Skeletal muscle satellite cell (primary cell): ENCODE data around the gene FNDC10.

Source experiments
- H3K27me3 ChIP-seq: 2 replicates; pipeline ENCODE4 v1.7.0; 2013; ENCODE audit warnings: low read length; ENCODE audit not compliant: control insufficient read depth, insufficient read depth
- H3K36me3 ChIP-seq: 2 replicates; pipeline ENCODE4 v1.7.0; 2013; ENCODE audit warnings: mild to moderate bottlenecking, control low read depth, low read length; ENCODE audit not compliant: insufficient read depth
- H3K4me1 ChIP-seq: 2 replicates; pipeline ENCODE4 v1.7.0; 2013; ENCODE audit warnings: low read length; ENCODE audit not compliant: control insufficient read depth, insufficient read depth
- H3K4me2 ChIP-seq: 2 replicates; pipeline ENCODE4 v1.7.0; 2013; ENCODE audit warnings: mild to moderate bottlenecking, low read length
- H3K4me3 ChIP-seq: 2 replicates; pipeline ENCODE4 v1.7.0; 2013; ENCODE audit warnings: low read length
- H3K9ac ChIP-seq: 2 replicates; pipeline ENCODE4 v1.7.0; 2013; ENCODE audit warnings: mild to moderate bottlenecking, low read depth, low read length, moderate library complexity
- H3K9me3 ChIP-seq: replicated peaks from 2 replicates; pipeline ENCODE4 v1.7.0; 2013; ENCODE audit warnings: mild to moderate bottlenecking, control low read depth, low read length

The FNDC10 gene

DNA sequence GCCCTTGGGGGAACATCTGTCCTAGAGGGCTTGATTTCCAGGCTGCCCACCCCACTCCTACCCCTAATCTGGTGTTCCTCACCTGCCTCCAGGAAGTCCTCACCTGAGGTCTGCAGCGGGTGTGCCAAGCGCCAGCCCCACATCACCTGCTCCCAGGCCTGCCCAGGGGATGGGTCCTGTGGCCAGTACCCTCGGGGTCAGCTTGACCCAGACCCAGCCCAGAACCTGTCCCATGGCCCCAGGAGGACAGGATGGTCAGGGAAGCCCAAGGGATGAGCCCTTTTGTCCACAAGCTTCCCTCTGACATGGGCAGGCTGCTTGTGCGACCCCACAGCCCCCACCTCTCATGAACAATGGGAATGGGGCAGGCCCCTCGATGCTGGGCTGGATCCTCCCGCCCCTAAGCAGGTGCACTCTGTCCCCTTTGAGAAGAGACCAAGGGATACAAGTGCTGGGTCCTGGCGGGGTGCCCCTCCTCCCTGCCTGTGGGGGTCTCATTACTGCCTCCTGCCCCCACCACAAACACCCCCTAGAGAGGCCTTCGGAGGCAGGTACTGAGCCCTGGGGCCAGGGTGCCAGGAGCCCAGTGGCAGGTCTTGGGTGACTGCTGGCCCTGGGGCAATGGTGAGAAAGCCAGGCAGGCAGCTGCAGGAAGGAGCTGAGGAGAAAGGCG is 18.6 kb upstream of the FNDC10 start:
- Histone ChIP-seq H3K4me1 (peaks cover 25% of the 10 kb centered on the region), H3K9me3 (no peaks in the 10 kb centered on the region), H3K27me3 (no peaks in the 10 kb centered on the region), H3K4me2 (no peak overlapping the region), H3K4me3 (no peak overlapping the region), H3K36me3 (peaks cover 10% of the 10 kb centered on the region), H3K9ac (no peak overlapping the region)

DNA sequence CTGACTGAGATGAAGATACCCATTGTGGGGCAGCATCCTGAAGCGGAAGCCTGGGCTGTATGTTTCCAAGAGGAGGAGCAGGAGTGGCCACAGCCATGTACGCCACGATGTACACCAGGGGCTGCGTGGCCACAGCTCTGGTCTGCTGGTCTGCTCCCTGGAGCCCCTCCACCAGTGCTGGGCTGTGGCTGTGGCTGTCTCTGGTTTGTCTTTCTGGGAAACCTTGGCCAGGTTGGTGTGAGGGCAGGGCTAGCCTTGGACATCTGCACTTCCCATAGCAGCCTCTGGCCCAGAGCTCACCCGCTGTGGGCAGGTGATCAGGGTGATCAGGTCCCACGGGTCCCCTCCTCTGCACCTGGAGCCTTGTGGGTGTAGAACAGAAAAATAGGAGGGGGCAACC is 18.0 kb upstream of the FNDC10 start:
- H3K4me3 ChIP-seq: no peak overlapping the region
- H3K27me3 ChIP-seq: no peaks in the 10 kb centered on the region
- H3K36me3 ChIP-seq: peaks cover 10% of the 10 kb centered on the region
- no peak overlapping the region for H3K9ac ChIP-seq
- no peak overlapping the region for H3K4me2 ChIP-seq
- H3K9me3 ChIP-seq: no peaks in the 10 kb centered on the region
- H3K4me1 ChIP-seq: peaks cover 25% of the 10 kb centered on the region

- Histone ChIP-seq H3K27me3 (no peaks in the 10 kb centered on the region), H3K36me3 (peaks cover 10% of the 10 kb centered on the region), H3K4me2 (peak overlapping the region; percentile 99), H3K9ac (no peak overlapping the region), H3K4me1 (peaks cover 25% of the 10 kb centered on the region), H3K4me3 (no peak overlapping the region), H3K9me3 (no peaks in the 10 kb centered on the region)
Measured at GRCh38 chr1:1617516-1617915, 17.6 kb upstream of the FNDC10 start.

GRCh38 chr1:1616838-1617237 is 16.9 kb upstream of the FNDC10 start:
- no peaks in the 10 kb centered on the region for H3K9me3 ChIP-seq
- peak overlapping the region; percentile 100 for H3K4me3 ChIP-seq
- peak overlapping the region; percentile 100 for H3K9ac ChIP-seq
- peaks cover 10% of the 10 kb centered on the region for H3K36me3 ChIP-seq
- H3K4me2 ChIP-seq: peak overlapping the region; percentile 99
- H3K4me1 ChIP-seq: peaks cover 20% of the 10 kb centered on the region
- H3K27me3 ChIP-seq: no peaks in the 10 kb centered on the region

DNA sequence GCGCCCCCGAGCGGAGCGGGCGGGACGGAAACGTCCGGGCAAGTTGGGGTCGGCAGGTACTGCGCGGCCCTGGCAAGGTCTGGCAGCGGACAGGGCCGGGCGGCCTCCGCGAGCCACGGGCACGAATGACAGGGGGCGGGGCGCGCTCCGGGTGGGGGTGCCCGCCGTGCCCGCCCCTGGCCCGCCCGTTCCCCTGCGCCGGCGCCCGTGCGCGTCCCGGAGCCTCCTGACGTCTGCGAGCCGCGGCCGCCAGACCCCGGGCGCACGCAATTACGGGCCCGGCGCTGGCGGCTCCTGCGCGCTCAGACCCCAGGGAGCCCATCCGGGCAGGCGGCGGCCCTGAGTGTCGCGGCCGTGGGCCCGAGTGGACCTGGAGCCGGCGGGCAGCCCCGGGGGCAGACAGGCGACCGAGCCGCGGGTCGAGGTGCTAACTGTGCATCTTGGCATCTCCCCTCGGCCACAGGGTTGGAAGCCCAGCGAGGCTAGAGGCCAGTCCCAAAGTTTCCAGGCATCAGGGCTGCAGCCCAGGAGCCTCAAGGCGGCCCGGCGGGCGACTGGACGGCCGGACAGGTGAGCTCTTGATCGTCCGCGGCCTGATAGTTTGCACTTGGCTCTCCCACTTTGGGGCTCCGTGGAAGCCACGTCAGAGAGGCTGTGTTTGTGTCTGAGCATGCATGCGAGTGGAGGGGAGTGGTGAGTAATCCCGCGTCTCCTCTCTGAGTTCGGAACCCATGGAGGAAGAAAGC is 16.3 kb upstream of the FNDC10 start:
- Histone ChIP-seq H3K4me3 (peak overlapping the region; percentile 100), H3K9ac (peak overlapping the region; percentile 100), H3K27me3 (no peaks in the 10 kb centered on the region), H3K4me2 (peak overlapping the region; percentile 99), H3K9me3 (no peaks in the 10 kb centered on the region), H3K36me3 (peaks cover 10% of the 10 kb centered on the region), H3K4me1 (peaks cover 20% of the 10 kb centered on the region)

- peak within 1 kb of the TSS; percentile 99 for H3K4me2 ChIP-seq
- no peaks in the 10 kb centered on the region for H3K27me3 ChIP-seq
- H3K9ac ChIP-seq: peak within 1 kb of the TSS; percentile 100
- peaks cover 10% of the 10 kb centered on the region for H3K36me3 ChIP-seq
- peaks cover 20% of the 10 kb centered on the region for H3K4me1 ChIP-seq
- H3K4me3 ChIP-seq: peak within 1 kb of the TSS; percentile 100
- no peaks in the 10 kb centered on the region for H3K9me3 ChIP-seq
Measured at GRCh38 chr1:1615256-1616044, 15.5 kb upstream of the FNDC10 start, which contains the start of gene MIB2. MIB2 (plus strand) TSS chr1:1615500; CDS start chr1:1623453, 7,953 bp downstream.

GRCh38 chr1:1614954-1615255 is 15.0 kb upstream of the FNDC10 start:
- peak overlapping the region; percentile 100 for H3K9ac ChIP-seq
- peak overlapping the region; percentile 99 for H3K4me2 ChIP-seq
- H3K36me3 ChIP-seq: peaks cover 10% of the 10 kb centered on the region
- H3K4me3 ChIP-seq: peak overlapping the region; percentile 100
- peaks cover 20% of the 10 kb centered on the region for H3K4me1 ChIP-seq
- H3K9me3 ChIP-seq: no peaks in the 10 kb centered on the region
- no peaks in the 10 kb centered on the region for H3K27me3 ChIP-seq

DNA sequence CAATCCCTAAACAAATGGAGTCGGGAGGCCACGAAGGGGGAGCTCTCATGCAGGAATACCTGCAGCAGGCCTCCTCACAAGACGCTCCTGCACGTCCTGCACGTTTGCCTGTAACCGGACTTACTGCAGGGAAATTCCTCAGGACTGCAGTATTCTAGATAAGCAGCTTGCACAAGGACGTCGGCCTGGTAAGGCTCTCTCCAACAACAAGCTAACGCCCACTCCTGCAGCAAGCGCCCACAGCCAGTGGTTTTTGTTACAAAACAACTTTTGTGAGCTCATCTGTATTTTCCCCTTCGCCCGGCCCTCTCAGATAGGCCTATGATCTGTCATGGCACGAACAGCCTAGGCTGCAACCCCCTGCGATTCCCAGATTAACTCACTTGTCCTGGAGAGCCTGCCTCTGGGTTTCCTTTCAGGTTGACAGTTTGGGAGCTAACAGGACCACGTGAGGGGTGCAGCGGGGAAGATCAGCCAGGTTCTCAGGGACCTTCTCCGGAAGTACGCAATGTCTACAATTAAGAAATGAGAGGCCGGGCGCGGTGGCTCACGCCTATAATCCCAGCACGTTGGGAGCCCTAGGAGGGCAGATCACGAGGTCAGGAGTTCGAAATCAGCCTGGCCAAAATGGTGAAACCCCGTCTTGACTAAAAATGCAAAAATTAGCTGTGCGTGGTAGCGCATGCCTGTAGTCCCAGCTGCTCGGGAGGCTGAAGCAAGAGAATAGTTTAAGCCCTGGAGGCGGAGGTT is 14.4 kb upstream of the FNDC10 start:
- H3K4me3 ChIP-seq: peak overlapping the region; percentile 100
- H3K9ac ChIP-seq: peak overlapping the region; percentile 100
- H3K4me2 ChIP-seq: peak overlapping the region; percentile 99
- no peaks in the 10 kb centered on the region for H3K9me3 ChIP-seq
- peaks cover 10% of the 10 kb centered on the region for H3K36me3 ChIP-seq
- no peaks in the 10 kb centered on the region for H3K27me3 ChIP-seq
- H3K4me1 ChIP-seq: peaks cover 20% of the 10 kb centered on the region

- H3K9ac ChIP-seq: peak overlapping the region; percentile 100
- peak overlapping the region; percentile 100 for H3K4me3 ChIP-seq
- H3K27me3 ChIP-seq: no peaks in the 10 kb centered on the region
- peaks cover 20% of the 10 kb centered on the region for H3K4me1 ChIP-seq
- no peaks in the 10 kb centered on the region for H3K9me3 ChIP-seq
- H3K4me2 ChIP-seq: peak overlapping the region; percentile 99
- peaks cover 10% of the 10 kb centered on the region for H3K36me3 ChIP-seq
Measured at GRCh38 chr1:1613509-1614082, 13.7 kb upstream of the FNDC10 start.

DNA sequence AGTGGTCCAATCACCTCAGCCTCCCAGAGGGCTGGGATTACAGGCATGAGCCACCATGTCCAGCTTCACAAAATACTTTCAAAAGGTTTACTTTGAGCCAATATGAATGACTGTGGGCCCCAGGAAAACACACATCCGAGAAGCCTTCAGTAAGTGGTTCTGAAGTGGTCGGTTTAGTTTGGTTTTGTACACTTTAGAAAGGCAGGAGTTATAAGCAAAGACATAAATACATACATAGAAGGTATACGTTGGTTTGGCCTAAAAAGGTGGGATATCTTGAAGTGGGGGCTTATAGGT is 12.1 kb upstream of the FNDC10 start:
- H3K4me2 ChIP-seq: no peak overlapping the region
- no peak overlapping the region for H3K9ac ChIP-seq
- no peak overlapping the region for H3K4me3 ChIP-seq
- H3K4me1 ChIP-seq: peaks cover 19% of the 10 kb centered on the region
- no peaks in the 10 kb centered on the region for H3K9me3 ChIP-seq
- H3K36me3 ChIP-seq: no peaks in the 10 kb centered on the region
- H3K27me3 ChIP-seq: no peaks in the 10 kb centered on the region

GRCh38 chr1:1610796-1611195 is 10.9 kb upstream of the FNDC10 start:
- no peaks in the 10 kb centered on the region for H3K9me3 ChIP-seq
- no peaks in the 10 kb centered on the region for H3K36me3 ChIP-seq
- peaks cover 11% of the 10 kb centered on the region for H3K4me1 ChIP-seq
- no peak overlapping the region for H3K9ac ChIP-seq
- no peak overlapping the region for H3K4me3 ChIP-seq
- no peaks in the 10 kb centered on the region for H3K27me3 ChIP-seq
- no peak overlapping the region for H3K4me2 ChIP-seq
